A549 (cell line): Measurements from ENCODE around the gene OXTR. TPM values are rescaled to one million over a fixed set of nuclear protein-coding genes. Genes with fewer than 3 reads are reported as not detected.
A peak's percentile ranks its signal among the peaks of the same experiment; 100 is the strongest.

ENCODE experiments used
- ATAC-seq, 2 experiments: fragments of 200-7000 bp in 1 of 2; fragments of >200 bp in 1 of 2; cut with Nextera tagmentation in 1 of 2; cut with Tn5 transposase in 1 of 2; 3 replicates each; pipeline versions ENCODE4 v1.8.0 to v1.9.1; 2018 to 2020; ENCODE audit warnings: mild to moderate bottlenecking in 1 of 2, moderate library complexity in 1 of 2
- CTCF ChIA-PET: fragments of 300-600 bp; sonication (Branson Sonifier 250); formaldehyde crosslinking; extraction: SDS; loops from one replicate; lab custom pipeline; 2021; ENCODE audit warnings: antibody characterized with exemption, inconsistent platforms; lab: Yijun Ruan, JAX
- POLR2A ChIA-PET: fragments of 350-600 bp; formaldehyde crosslinking; extraction: SDS; loops from one replicate; lab custom pipeline; 2021; ENCODE audit warnings: antibody characterized with exemption, inconsistent platforms; lab: Yijun Ruan, JAX
- DNase-seq, 2 experiments: peaks; one replicate each; pipeline versions ENCODE4 v3.0.0 to v3.0.0-alpha.2; 2011 to 2016; ENCODE audit warnings: low read depth in 1 of 2, low spot score in 1 of 2
- FAIRE-seq: peaks from 2 replicates; lab custom pipeline; 2011; peaks lifted over from hg19 to GRCh38; lab: Jason Lieb, UNC
- H3K27ac ChIP-seq, 2 experiments: fragments of >200 bp; sonication (Bioruptor Twin); formaldehyde crosslinking; 3 replicates each; pipeline ENCODE4 v1.5.1; 2016 to 2017
- H3K4me1 ChIP-seq: fragments of >200 bp; sonication (Bioruptor Twin); formaldehyde crosslinking; 3 replicates; pipeline ENCODE4 v1.6.1; 2016
- H3K4me2 ChIP-seq: fragments of >200 bp; sonication (Bioruptor Twin); formaldehyde crosslinking; 3 replicates; pipeline ENCODE4 v1.6.1; 2016
- H3K4me3 ChIP-seq: fragments of >200 bp; sonication (Bioruptor Twin); formaldehyde crosslinking; 3 replicates; pipeline ENCODE4 v1.5.1; 2016
- H3K9me3 ChIP-seq: fragments of >200 bp; sonication (Bioruptor Twin); formaldehyde crosslinking; 3 replicates; pipeline ENCODE4 v1.6.1; 2016
- ATOH8 ChIP-seq: fragments of 250-450 bp; sonication (Bioruptor Pico); IDR thresholded peaks from 2 replicates; pipeline ENCODE4 v1.5.0; 2020; ENCODE audit warnings: low read depth, mild to moderate bottlenecking, moderate library complexity
- CHD2 ChIP-seq: fragments of 150-350 bp; IDR thresholded peaks from 2 replicates; pipeline ENCODE4 v1.6.1; 2014; ENCODE audit warnings: low read length; ENCODE audit not compliant: partially characterized antibody
- EHMT2 ChIP-seq: fragments of 200-600 bp; sonication (generic); IDR thresholded peaks from 2 replicates; pipeline ENCODE4 v1.6.1; 2016; ENCODE audit warnings: antibody characterized with exemption, low read depth, mild to moderate bottlenecking, moderate library complexity
- GATA3 ChIP-seq: IDR thresholded peaks from 2 replicates; pipeline ENCODE4 v1.6.1; 2012; ENCODE audit warnings: borderline replicate concordance
- HEYL ChIP-seq: fragments of 250-450 bp; sonication (Bioruptor Pico); IDR thresholded peaks from 2 replicates; pipeline ENCODE4 v1.8.0; 2021; ENCODE audit warnings: mild to moderate bottlenecking, moderate library complexity
- HOXA7 ChIP-seq: fragments of 250-450 bp; sonication (Bioruptor Pico); IDR thresholded peaks from 2 replicates; pipeline ENCODE4 v1.5.0; 2020; ENCODE audit warnings: mild to moderate bottlenecking, moderate library complexity
- KDM5A ChIP-seq: fragments of 200-600 bp; sonication (generic); IDR thresholded peaks from 2 replicates; pipeline ENCODE4 v1.6.1; 2016; ENCODE audit warnings: antibody characterized with exemption, mild to moderate bottlenecking
- MYC ChIP-seq: IDR thresholded peaks from 2 replicates; pipeline ENCODE4 v1.6.1; 2012; ENCODE audit warnings: mild to moderate bottlenecking, inconsistent platforms, low read length, improper control_type of control experiment, borderline replicate concordance
- NR3C1 ChIP-seq: fragments of >200 bp; sonication (Bioruptor Twin); formaldehyde crosslinking; IDR thresholded peaks from 3 replicates; pipeline ENCODE4 v1.6.1; 2017
- POLR2AphosphoS2 ChIP-seq: conservative IDR thresholded peaks from 2 replicates; pipeline ENCODE4 v1.6.1; 2012; ENCODE audit warnings: low read length, improper control_type of control experiment, inconsistent platforms
- RARB ChIP-seq: fragments of 250-450 bp; sonication (Bioruptor Pico); IDR thresholded peaks from 2 replicates; pipeline ENCODE4 v1.8.0; 2021; ENCODE audit warnings: mild to moderate bottlenecking, moderate library complexity
- RNF2 ChIP-seq: fragments of 200-600 bp; sonication (generic); IDR thresholded peaks from 2 replicates; pipeline ENCODE4 v1.6.1; 2016; ENCODE audit warnings: low read depth, mild to moderate bottlenecking, antibody characterized with exemption, moderate library complexity, borderline replicate concordance
- TFCP2L1 ChIP-seq: fragments of 250-450 bp; sonication (Bioruptor Pico); IDR thresholded peaks from 2 replicates; pipeline ENCODE4 v1.5.0; 2021; ENCODE audit warnings: mild to moderate bottlenecking
- TP53 ChIP-seq: fragments of 250-450 bp; sonication (Bioruptor Pico); IDR thresholded peaks from 2 replicates; pipeline ENCODE4 v1.5.0; 2021; ENCODE audit warnings: mild to moderate bottlenecking, moderate library complexity
- ZC3H11A ChIP-seq: fragments of 450-650 bp; IDR thresholded peaks from 2 replicates; pipeline ENCODE4 v1.6.1; 2014; ENCODE audit warnings: antibody characterized with exemption, mild to moderate bottlenecking
- ZFP36 ChIP-seq: fragments of 450-650 bp; IDR thresholded peaks from 2 replicates; pipeline ENCODE4 v1.6.1; 2014; ENCODE audit warnings: borderline replicate concordance; ENCODE audit not compliant: partially characterized antibody
- WGBS: methylation state at CpG from one replicate; pipeline ENCODE4 v1.1.6; 2017; ENCODE audit errors: missing lambda C conversion rate; 5-methylcytosine and 5-hydroxymethylcytosine counted together
- polyA plus RNA-seq, 4 experiments: library from polyadenylated mRNA; depleted of rRNA in 3 of 4; stranded (reverse); fragments of >200 nt; fragmentation: RNase III in 1 of 4; extraction: RNeasy Plus Mini Kit Qiagen cat#74134 plus additional on column Dnase treatment in 1 of 4; gene quantifications; 2 replicates in 3 of 4; 3 replicates in 1 of 4; pipeline ENCODE4 v1.2.3, GENCODE V29; 2011 to 2017
- TF ChIP-seq, protein P1 (sequence below): fragments of >200 bp; sonication (Bioruptor Twin); formaldehyde crosslinking; IDR thresholded peaks from 3 replicates; pipeline ENCODE4 v1.6.1; 2016
- TF ChIP-seq, protein P2 (sequence below): IDR thresholded peaks from 2 replicates; pipeline ENCODE4 v1.6.1; 2012
- TF ChIP-seq, protein P3 (sequence below): IDR thresholded peaks from 2 replicates; pipeline ENCODE4 v1.6.1; 2012; ENCODE audit warnings: low read depth, borderline replicate concordance

OXTR gene
- polyA plus RNA-seq, 2 of the 4 experiments (the other 2 are of a cell fraction): 2.1 to 2.4 TPM

GRCh38 chr3:8810561-8810960 is 41.1 kb upstream of the OXTR start:
- ATAC-seq (no peak), FAIRE-seq (no peak), DNase-seq (no peak)
- POLR2A ChIA-PET: no interaction called here
- no peak overlapping the region for H3K27ac ChIP-seq
- no peak overlapping the region for H3K4me3 ChIP-seq
- no peaks in the 10 kb centered on the region for H3K4me1 ChIP-seq
- 60% methylated on average over 2 of the region's 2 CpGs for WGBS
- H3K4me2 ChIP-seq: no peak overlapping the region
- CTCF ChIA-PET: interaction anchor here (2.4 kb wide), 1 partner anchor 41 kb away, joined by 13 read pairs; the partner anchor contains the start of gene OXTR
- TF ChIP-seq RNF2: no peak
- no peak for TF ChIP-seq CHD2
- no peak for TF ChIP-seq ATOH8
- TF ChIP-seq MYC: no peak
- no peak for TF ChIP-seq HOXA7 (CRISPR knock-in tag)
- TF ChIP-seq, protein P1, sequence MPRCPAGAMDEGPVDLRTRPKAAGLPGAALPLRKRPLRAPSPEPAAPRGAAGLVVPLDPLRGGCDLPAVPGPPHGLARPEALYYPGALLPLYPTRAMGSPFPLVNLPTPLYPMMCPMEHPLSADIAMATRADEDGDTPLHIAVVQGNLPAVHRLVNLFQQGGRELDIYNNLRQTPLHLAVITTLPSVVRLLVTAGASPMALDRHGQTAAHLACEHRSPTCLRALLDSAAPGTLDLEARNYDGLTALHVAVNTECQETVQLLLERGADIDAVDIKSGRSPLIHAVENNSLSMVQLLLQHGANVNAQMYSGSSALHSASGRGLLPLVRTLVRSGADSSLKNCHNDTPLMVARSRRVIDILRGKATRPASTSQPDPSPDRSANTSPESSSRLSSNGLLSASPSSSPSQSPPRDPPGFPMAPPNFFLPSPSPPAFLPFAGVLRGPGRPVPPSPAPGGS: no peak
- TF ChIP-seq POLR2AphosphoS2: no peak
- TF ChIP-seq ZFP36: no peak
- TF ChIP-seq NR3C1: no peak
- TF ChIP-seq ZC3H11A: no peak
- TF ChIP-seq HEYL: no peak
- H3K9me3 ChIP-seq: no peaks in the 10 kb centered on the region

DNA sequence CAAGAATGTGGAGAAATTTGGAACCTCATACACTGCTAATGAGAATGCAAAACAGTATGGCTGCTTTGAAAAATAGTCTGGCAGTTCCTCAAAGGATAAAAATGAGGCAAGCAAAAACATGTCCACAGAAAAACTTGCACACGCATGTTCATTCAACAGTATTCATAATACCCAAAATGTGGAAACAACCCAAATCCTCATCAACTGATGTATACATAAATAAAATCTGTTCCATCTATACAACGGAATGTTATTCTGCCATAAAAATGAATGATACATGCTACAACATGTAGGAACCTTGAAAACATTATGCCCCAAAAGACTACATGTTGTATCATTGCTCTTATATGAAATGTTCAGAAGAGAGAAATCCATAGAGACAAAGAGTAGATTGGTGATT is 36.4 kb upstream of the OXTR start:
- WGBS: 94% methylated on average over 2 of the region's 2 CpGs
- POLR2A ChIA-PET: no interaction called here
- no peak for DNase-seq
- ATAC-seq: no peak
- peak; percentile 13 for FAIRE-seq
- no peak overlapping the region for H3K4me3 ChIP-seq
- no peak overlapping the region for H3K4me2 ChIP-seq
- peaks cover 4% of the 10 kb centered on the region; the same call in 1 of the 3 replicates for H3K9me3 ChIP-seq
- no peaks in the 10 kb centered on the region for H3K4me1 ChIP-seq
- H3K27ac ChIP-seq: no peak overlapping the region
- CTCF ChIA-PET: no interaction called here
- TF ChIP-seq TP53 (no peak), RARB (no peak), EHMT2 (no peak), ZFP36 (no peak), GATA3 (no peak)

GRCh38 chr3:8802256-8802655 is 32.8 kb upstream of the OXTR start:
- Histone ChIP-seq H3K27ac (no peak overlapping the region), H3K4me3 (no peak overlapping the region), H3K4me1 (no peaks in the 10 kb centered on the region), H3K9me3 (peaks cover 14% of the 10 kb centered on the region)
- no peak for FAIRE-seq
- DNase-seq: no peak
- TF ChIP-seq ZFP36 (no peak), GATA3 (no peak), KDM5A (no peak), TFCP2L1 (no peak)
- TF ChIP-seq, protein P2, sequence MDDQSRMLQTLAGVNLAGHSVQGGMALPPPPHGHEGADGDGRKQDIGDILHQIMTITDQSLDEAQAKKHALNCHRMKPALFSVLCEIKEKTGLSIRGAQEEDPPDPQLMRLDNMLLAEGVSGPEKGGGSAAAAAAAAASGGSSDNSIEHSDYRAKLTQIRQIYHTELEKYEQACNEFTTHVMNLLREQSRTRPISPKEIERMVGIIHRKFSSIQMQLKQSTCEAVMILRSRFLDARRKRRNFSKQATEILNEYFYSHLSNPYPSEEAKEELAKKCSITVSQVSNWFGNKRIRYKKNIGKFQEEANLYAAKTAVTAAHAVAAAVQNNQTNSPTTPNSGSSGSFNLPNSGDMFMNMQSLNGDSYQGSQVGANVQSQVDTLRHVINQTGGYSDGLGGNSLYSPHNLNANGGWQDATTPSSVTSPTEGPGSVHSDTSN: no peak
- TF ChIP-seq, protein P3, sequence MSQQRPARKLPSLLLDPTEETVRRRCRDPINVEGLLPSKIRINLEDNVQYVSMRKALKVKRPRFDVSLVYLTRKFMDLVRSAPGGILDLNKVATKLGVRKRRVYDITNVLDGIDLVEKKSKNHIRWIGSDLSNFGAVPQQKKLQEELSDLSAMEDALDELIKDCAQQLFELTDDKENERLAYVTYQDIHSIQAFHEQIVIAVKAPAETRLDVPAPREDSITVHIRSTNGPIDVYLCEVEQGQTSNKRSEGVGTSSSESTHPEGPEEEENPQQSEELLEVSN: no peak
- TF ChIP-seq, all 56 proteins: peak for 0
- 60% methylated on average over 3 of the region's 3 CpGs for WGBS
- ChIA-PET POLR2A (no interaction called here), CTCF (interaction anchor here (0.8 kb wide), 1 partner anchor 10 kb away, joined by 3 read pairs; no protein-coding TSS in a partner anchor)
- no peak overlapping the region for H3K4me2 ChIP-seq
- ATAC-seq: no peak
